ENCODE results near the gene SHISA7.

The SHISA7 gene

GRCh38 chr19:55482156-55482961 lies 39.3 kb upstream of the SHISA7 start:
- ATAC-seq, result no peak
- TF ChIP-seq SNAI2 (CRISPR knock-in tag; IDR thresholded peaks at IDR 0.05) (no peak), ESRRG (CRISPR knock-in tag; IDR thresholded peaks at IDR 0.05) (no peak), CREB5 (CRISPR knock-in tag; IDR thresholded peaks at IDR 0.05; ENCODE audit: low read depth) (no peak), ZFP30 (CRISPR knock-in tag; IDR thresholded peaks at IDR 0.05) (no peak), PPARA (CRISPR knock-in tag; IDR thresholded peaks at IDR 0.05; ENCODE audit: borderline replicate concordance) (no peak)

GRCh38 chr19:55481794-55482155 lies 38.7 kb upstream of the SHISA7 start:
- TF ChIP-seq CSRNP3 (CRISPR knock-in tag; IDR thresholded peaks at IDR 0.05) (no peak), ESRRG (CRISPR knock-in tag; IDR thresholded peaks at IDR 0.05) (no peak), ZFP3 (CRISPR knock-in tag; IDR thresholded peaks at IDR 0.05) (no peak), PATZ1 (CRISPR knock-in tag; IDR thresholded peaks at IDR 0.05; ENCODE audit: borderline replicate concordance) (no peak), ISL1 (CRISPR knock-in tag; IDR thresholded peaks at IDR 0.05) (no peak), ZNF70 (CRISPR knock-in tag; IDR thresholded peaks at IDR 0.05) (no peak), TCF4 (CRISPR knock-in tag; IDR thresholded peaks at IDR 0.05; ENCODE audit: borderline replicate concordance) (no peak), ZNF8 (CRISPR knock-in tag; IDR thresholded peaks at IDR 0.05) (no peak), RARB (CRISPR knock-in tag; IDR thresholded peaks at IDR 0.05) (no peak)
- ATAC-seq, result no peak

- TF ChIP-seq CREB5 (CRISPR knock-in tag; IDR thresholded peaks at IDR 0.05; ENCODE audit: low read depth) (no peak), POU6F1 (CRISPR knock-in tag; IDR thresholded peaks at IDR 0.05; ENCODE audit: borderline replicate concordance, low read depth) (no peak), ZNF8 (CRISPR knock-in tag; IDR thresholded peaks at IDR 0.05) (no peak), SNAI2 (CRISPR knock-in tag; IDR thresholded peaks at IDR 0.05) (no peak), ARNTL (CRISPR knock-in tag; IDR thresholded peaks at IDR 0.05; ENCODE audit: borderline replicate concordance, low read depth) (no peak), ZFP3 (CRISPR knock-in tag; IDR thresholded peaks at IDR 0.05) (no peak), CSRNP3 (CRISPR knock-in tag; IDR thresholded peaks at IDR 0.05) (no peak), BACH2 (CRISPR knock-in tag; IDR thresholded peaks at IDR 0.05; ENCODE audit: borderline replicate concordance) (no peak), PPARA (CRISPR knock-in tag; IDR thresholded peaks at IDR 0.05; ENCODE audit: borderline replicate concordance) (no peak), TOX (CRISPR knock-in tag; IDR thresholded peaks at IDR 0.05; ENCODE audit: borderline replicate concordance) (no peak), ZC3H10 (CRISPR knock-in tag; IDR thresholded peaks at IDR 0.05) (no peak), ESRRG (CRISPR knock-in tag; IDR thresholded peaks at IDR 0.05) (no peak), RARB (CRISPR knock-in tag; IDR thresholded peaks at IDR 0.05) (no peak), TCF4 (CRISPR knock-in tag; IDR thresholded peaks at IDR 0.05; ENCODE audit: borderline replicate concordance) (no peak), GLIS3 (CRISPR knock-in tag; IDR thresholded peaks at IDR 0.05) (no peak), PATZ1 (CRISPR knock-in tag; IDR thresholded peaks at IDR 0.05; ENCODE audit: borderline replicate concordance) (no peak)
- ATAC-seq, result no peak
These were observed 38.2 kb upstream of the SHISA7 start for GRCh38 chr19:55481148-55481793.
